ENCODE measurements around the gene ENPP5.
"Not testable (repeated sequence)": the region's sequence is repeated elsewhere in the genome, so short reads cannot be mapped to it uniquely, and the experiment has no call there.

The ENPP5 gene

GRCh38 chr6:46174904-46175303, 4.1 kb upstream of the ENPP5 start:
- no peak for DNase-seq (ENCODE audit: low read depth)

GRCh38 chr6:46172176-46172575, 1.4 kb upstream of the ENPP5 start:
- DNase-seq (ENCODE audit: low read depth) = no peak

GRCh38 chr6:46160102-46160501, 10.7 kb downstream of the ENPP5 start:
- no peak for DNase-seq (ENCODE audit: low read depth)

GRCh38 chr6:46159229-46159628, 11.6 kb downstream of the ENPP5 start:
- no peak for DNase-seq (ENCODE audit: low read depth)

- no peak for DNase-seq (ENCODE audit: low read depth)
Measured at GRCh38 chr6:46156701-46157100, 14.1 kb downstream of the ENPP5 start.

GRCh38 chr6:46149066-46149465, 21.7 kb downstream of the ENPP5 start:
- not testable (repeated sequence) for DNase-seq (ENCODE audit: low read depth)

- DNase-seq (ENCODE audit: low read depth) = no peak
Measured at GRCh38 chr6:46144270-46144669, 26.5 kb downstream of the ENPP5 start.

GRCh38 chr6:46138281-46138680, 32.5 kb downstream of the ENPP5 start:
- DNase-seq (ENCODE audit: low read depth) = no peak

GRCh38 chr6:46137387-46137786, 33.4 kb downstream of the ENPP5 start:
- DNase-seq (ENCODE audit: low read depth) = no peak

- DNase-seq (ENCODE audit: low read depth) = no peak
Measured at GRCh38 chr6:46136831-46137230, 33.9 kb downstream of the ENPP5 start.

GRCh38 chr6:46135176-46135575, 35.6 kb downstream of the ENPP5 start:
- no peak for DNase-seq (ENCODE audit: low read depth)

- no peak for DNase-seq (ENCODE audit: low read depth)
Measured at GRCh38 chr6:46134216-46134615, 36.6 kb downstream of the ENPP5 start.

GRCh38 chr6:46131291-46131690, 39.5 kb downstream of the ENPP5 start:
- DNase-seq (ENCODE audit: low read depth) = not testable (repeated sequence)

- DNase-seq (ENCODE audit: low read depth) = no peak
Measured at GRCh38 chr6:46130666-46131065, 40.1 kb downstream of the ENPP5 start.

- DNase-seq (ENCODE audit: low read depth) = peak; percentile 70
Measured at GRCh38 chr6:46129629-46130511, 40.9 kb downstream of the ENPP5 start, which contains the start of gene ENPP4. Gene ENPP4, plus strand, starts transcription at chr6:46129989. Its CDS starts 9,595 bp downstream, at chr6:46139584.

GRCh38 chr6:46129291-46129628, 41.5 kb downstream of the ENPP5 start:
- no peak for DNase-seq (ENCODE audit: low read depth)

- DNase-seq (ENCODE audit: low read depth) = no peak
Measured at GRCh38 chr6:46128476-46128875, 42.3 kb downstream of the ENPP5 start.

GRCh38 chr6:46119679-46120078, 51.1 kb downstream of the ENPP5 start:
- not testable (repeated sequence) for DNase-seq (ENCODE audit: low read depth)

GRCh38 chr6:46118836-46119235, 51.9 kb downstream of the ENPP5 start:
- DNase-seq (ENCODE audit: low read depth) = no peak

- DNase-seq (ENCODE audit: low read depth) = no peak
Measured at GRCh38 chr6:46118157-46118556, 52.6 kb downstream of the ENPP5 start.

- DNase-seq (ENCODE audit: low read depth) = no peak
Measured at GRCh38 chr6:46116289-46116688, 54.5 kb downstream of the ENPP5 start.

- DNase-seq (ENCODE audit: low read depth) = no peak
Measured at GRCh38 chr6:46115634-46116033, 55.1 kb downstream of the ENPP5 start.

GRCh38 chr6:46113370-46113769, 57.4 kb downstream of the ENPP5 start:
- no peak for DNase-seq (ENCODE audit: low read depth)

Measured in iris pigment epithelial cell (primary cell).